OCI-LY7 (cell line): ENCODE results near the gene HSBP1. TPM values are rescaled to one million over a fixed set of nuclear protein-coding genes. Genes with fewer than 3 reads are reported as not detected.

Source experiments
- BruUV-seq: library from RNA; stranded (reverse); fragments of 400-500 nt; replicated peaks from 2 replicates; lab custom pipeline; 2021; lab: Mats Ljungman, UMichigan
- CTCF ChIA-PET: fragments of 300-600 bp; sonication (Branson Sonifier 250); formaldehyde crosslinking; loops from one replicate; lab custom pipeline; 2022; ENCODE audit warnings: antibody characterized with exemption; ENCODE audit not compliant: unreplicated experiment; lab: Charles Lee
- POLR2A ChIA-PET: fragments of 300-600 bp; sonication (Branson Sonifier 250); formaldehyde crosslinking; loops from one replicate; lab custom pipeline; 2022; ENCODE audit warnings: antibody characterized with exemption; lab: Charles Lee
- DNase-seq: peaks from one replicate; pipeline ENCODE4 v3.0.0-alpha.2; 2015; ENCODE audit warnings: low spot score
- H2AFZ ChIP-seq: fragments of 200-600 bp; sonication (generic), shearing (Covaris generic); 2 replicates; pipeline ENCODE4 v1.6.1; 2014; ENCODE audit warnings: mild to moderate bottlenecking, antibody characterized with exemption, low read length, moderate library complexity
- H3K27ac ChIP-seq: fragments of 200-600 bp; sonication (generic); 2 replicates; pipeline ENCODE4 v1.5.1; 2014; ENCODE audit warnings: mixed run types, low read depth, mild to moderate bottlenecking, moderate library complexity, low read length, inconsistent platforms; ENCODE audit not compliant: poor library complexity, severe bottlenecking
- H3K36me3 ChIP-seq: fragments of 200-600 bp; sonication (generic); 2 replicates; pipeline ENCODE4 v1.6.1; 2014; ENCODE audit warnings: mild to moderate bottlenecking, antibody characterized with exemption, low read length, moderate library complexity, mixed read lengths; ENCODE audit not compliant: insufficient read depth
- H3K4me1 ChIP-seq: fragments of 200-600 bp; sonication (generic); 2 replicates; pipeline ENCODE4 v1.5.1; 2014; ENCODE audit warnings: mild to moderate bottlenecking, low read length; ENCODE audit not compliant: insufficient read depth, poor library complexity, severe bottlenecking
- H3K4me2 ChIP-seq: fragments of 200-600 bp; sonication (generic); 2 replicates; pipeline ENCODE4 v1.6.1; 2014; ENCODE audit warnings: mild to moderate bottlenecking, low read length
- H3K4me3 ChIP-seq: fragments of 200-600 bp; sonication (generic); 2 replicates; pipeline ENCODE4 v1.5.1; 2014; ENCODE audit warnings: mild to moderate bottlenecking, low read depth, low read length; ENCODE audit not compliant: poor library complexity, severe bottlenecking
- H3K79me2 ChIP-seq: fragments of 200-600 bp; sonication (generic); 2 replicates; pipeline ENCODE4 v1.6.1; 2016; ENCODE audit warnings: low read depth, mild to moderate bottlenecking, low read length, moderate library complexity, mixed read lengths; ENCODE audit not compliant: insufficient read depth
- H3K9me2 ChIP-seq: fragments of 200-600 bp; sonication (generic); 2 replicates; pipeline ENCODE4 v1.6.1; 2016; ENCODE audit warnings: mild to moderate bottlenecking, low read length, mixed read lengths; ENCODE audit not compliant: insufficient read depth
- H3K9me3 ChIP-seq: fragments of 200-600 bp; sonication (generic); 2 replicates; pipeline ENCODE4 v1.6.1; 2014; ENCODE audit warnings: mild to moderate bottlenecking, mixed run types, low read length, mixed read lengths
- H4K20me1 ChIP-seq: fragments of 200-600 bp; sonication (generic); 2 replicates; pipeline ENCODE4 v1.6.1; 2014; ENCODE audit warnings: mild to moderate bottlenecking, antibody characterized with exemption, low read length, moderate library complexity, mixed read lengths; ENCODE audit not compliant: insufficient read depth
- EZH2phosphoT487 ChIP-seq: fragments of 200-600 bp; sonication (generic); IDR thresholded peaks from 2 replicates; pipeline ENCODE4 v1.6.1; 2018; ENCODE audit warnings: low read depth, borderline replicate concordance, mild to moderate bottlenecking, mixed run types, antibody characterized with exemption, low read length, moderate library complexity, mixed read lengths
- intact Hi-C: fragments of 100-400 bp; cut with micrococcal nuclease; formaldehyde crosslinking; loops from one replicate; pipeline ENCODE4 v1.10.0; 2022; ENCODE audit not compliant: unreplicated experiment
- total RNA-seq, 2 experiments: library from RNA; depleted of rRNA in 1 of 2; stranded (reverse); fragments of >200 nt in 1 of 2; shearing (Covaris generic) in 1 of 2; gene quantifications; 2 replicates each; pipeline ENCODE4 v1.2.3, GENCODE V29; 2014 to 2022
- TF ChIP-seq, protein P1 (sequence below): fragments of 200-600 bp; sonication (generic); conservative IDR thresholded peaks from 2 replicates; pipeline ENCODE4 v1.5.1; 2014; ENCODE audit warnings: mild to moderate bottlenecking, antibody characterized with exemption, low read length, moderate library complexity, mixed read lengths

HSBP1 gene
- total RNA-seq, 2 experiments from 2014 or later: 105 to 131 TPM

DNA sequence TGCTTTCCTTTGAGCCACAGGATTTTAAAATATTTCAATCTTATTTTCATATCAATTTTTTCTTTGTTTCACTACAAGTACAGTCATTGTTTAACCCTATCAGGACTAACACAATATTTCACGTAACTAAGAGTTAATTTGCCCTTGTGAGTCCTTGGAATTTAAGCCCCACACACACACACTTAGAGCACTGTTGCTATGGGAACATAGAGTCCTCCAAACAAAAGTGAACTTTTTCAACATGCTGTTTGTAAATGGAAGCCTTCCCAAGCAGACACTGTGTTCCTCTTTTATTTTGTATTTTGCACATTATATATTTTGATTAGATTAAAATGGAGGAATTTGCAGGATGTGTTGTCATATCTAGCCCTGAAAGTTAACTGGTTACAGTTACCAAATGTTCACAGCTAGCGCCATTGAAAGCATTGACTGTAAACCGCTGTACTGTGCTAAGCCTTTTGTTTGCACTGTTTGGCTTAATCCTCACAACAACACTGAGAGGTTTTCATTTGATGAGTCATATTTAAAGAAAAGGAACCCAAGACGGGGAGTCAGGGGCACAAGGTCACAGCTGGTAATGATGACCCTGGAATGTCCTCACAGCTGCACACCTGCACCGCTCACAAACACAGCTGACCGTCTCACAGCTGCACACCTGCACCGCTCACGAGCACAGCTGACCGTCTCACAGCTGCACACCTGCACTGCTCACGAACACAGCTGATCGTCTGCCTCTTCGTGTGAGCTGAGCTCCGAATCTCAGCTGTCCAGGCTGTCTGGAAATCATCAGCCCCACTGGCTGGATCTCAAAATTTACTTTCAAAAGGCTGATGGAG is 6.3 kb downstream of the HSBP1 start:
- DNase-seq: peak; percentile 14
- Histone ChIP-seq H2AFZ (no peak overlapping the region), H3K27ac (no peak overlapping the region), H3K4me2 (no peak overlapping the region), H3K4me3 (no peak overlapping the region), H3K36me3 (peaks cover 42% of the 10 kb centered on the region), H3K79me2 (peaks cover 11% of the 10 kb centered on the region), H3K9me2 (no peaks in the 10 kb centered on the region), H4K20me1 (peaks cover 1% of the 10 kb centered on the region; the same call in 1 of the 2 replicates), H3K9me3 (no peaks in the 10 kb centered on the region), H3K4me1 (peaks cover 2% of the 10 kb centered on the region)
- TF ChIP-seq EZH2phosphoT487: no peak
- TF ChIP-seq, protein P1, sequence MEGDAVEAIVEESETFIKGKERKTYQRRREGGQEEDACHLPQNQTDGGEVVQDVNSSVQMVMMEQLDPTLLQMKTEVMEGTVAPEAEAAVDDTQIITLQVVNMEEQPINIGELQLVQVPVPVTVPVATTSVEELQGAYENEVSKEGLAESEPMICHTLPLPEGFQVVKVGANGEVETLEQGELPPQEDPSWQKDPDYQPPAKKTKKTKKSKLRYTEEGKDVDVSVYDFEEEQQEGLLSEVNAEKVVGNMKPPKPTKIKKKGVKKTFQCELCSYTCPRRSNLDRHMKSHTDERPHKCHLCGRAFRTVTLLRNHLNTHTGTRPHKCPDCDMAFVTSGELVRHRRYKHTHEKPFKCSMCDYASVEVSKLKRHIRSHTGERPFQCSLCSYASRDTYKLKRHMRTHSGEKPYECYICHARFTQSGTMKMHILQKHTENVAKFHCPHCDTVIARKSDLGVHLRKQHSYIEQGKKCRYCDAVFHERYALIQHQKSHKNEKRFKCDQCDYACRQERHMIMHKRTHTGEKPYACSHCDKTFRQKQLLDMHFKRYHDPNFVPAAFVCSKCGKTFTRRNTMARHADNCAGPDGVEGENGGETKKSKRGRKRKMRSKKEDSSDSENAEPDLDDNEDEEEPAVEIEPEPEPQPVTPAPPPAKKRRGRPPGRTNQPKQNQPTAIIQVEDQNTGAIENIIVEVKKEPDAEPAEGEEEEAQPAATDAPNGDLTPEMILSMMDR: no peak
- POLR2A ChIA-PET: interaction anchor here (0.5 kb wide), 1 partner anchor 8 kb away, joined by 3 read pairs; no protein-coding TSS in a partner anchor
- no TSS peak for BruUV-seq
- intact Hi-C loops: no loop called here
- CTCF ChIA-PET: no interaction called here

DNA sequence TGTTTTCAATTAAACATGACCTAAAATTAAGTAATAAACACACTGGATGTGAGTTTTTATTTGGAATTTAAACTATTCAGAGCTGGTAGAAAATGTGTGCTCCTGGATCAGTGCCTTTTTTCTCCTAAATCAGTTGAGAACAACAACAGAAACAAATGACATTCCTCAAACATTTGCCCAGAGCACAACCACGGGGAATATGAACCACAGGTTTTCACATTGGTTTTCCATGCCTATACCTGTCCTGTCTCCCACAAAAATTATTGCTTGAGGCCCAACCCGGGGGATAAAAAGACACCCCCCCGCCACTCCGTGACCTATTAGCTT is 6.8 kb downstream of the HSBP1 start:
- intact Hi-C loops: no loop called here
- H2AFZ ChIP-seq: no peak overlapping the region
- H3K9me3 ChIP-seq: no peaks in the 10 kb centered on the region
- H3K36me3 ChIP-seq: peaks cover 40% of the 10 kb centered on the region
- H3K4me1 ChIP-seq: no peaks in the 10 kb centered on the region
- no peaks in the 10 kb centered on the region for H3K9me2 ChIP-seq
- H3K27ac ChIP-seq: no peak overlapping the region
- TF ChIP-seq EZH2phosphoT487: no peak
- TF ChIP-seq, protein P1: no peak
- no peak overlapping the region for H3K4me2 ChIP-seq
- H4K20me1 ChIP-seq: no peaks in the 10 kb centered on the region
- BruUV-seq: no TSS peak
- H3K4me3 ChIP-seq: no peak overlapping the region
- POLR2A ChIA-PET: interaction anchor here (0.5 kb wide), 1 partner anchor 9 kb away, joined by 3 read pairs; no protein-coding TSS in a partner anchor
- CTCF ChIA-PET: no interaction called here
- peaks cover 7% of the 10 kb centered on the region; the same call in 1 of the 2 replicates for H3K79me2 ChIP-seq
- DNase-seq: no peak

DNA sequence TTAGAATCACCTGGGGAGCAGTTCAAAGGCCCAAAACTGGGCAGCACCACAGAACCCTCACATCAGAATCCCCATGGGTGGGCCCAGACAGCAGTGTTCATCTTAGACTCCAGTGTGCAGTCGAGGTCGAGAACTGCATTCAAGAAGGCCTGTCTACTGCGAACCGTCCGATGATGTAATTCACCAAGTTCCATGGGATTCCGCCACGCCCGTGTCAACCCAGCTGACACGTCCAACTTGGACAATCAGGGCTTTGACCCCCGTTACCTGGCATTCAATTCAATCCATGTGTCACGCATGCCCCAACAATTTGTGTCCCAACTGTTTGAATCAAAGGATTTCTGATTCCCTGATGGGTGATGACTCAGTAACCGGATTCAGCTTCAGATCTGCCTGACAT is 9.2 kb downstream of the HSBP1 start:
- ChIA-PET POLR2A (no interaction called here), CTCF (no interaction called here)
- BruUV-seq: no TSS peak
- intact Hi-C loops: no loop called here
- TF ChIP-seq, protein P1: no peak
- no peak for TF ChIP-seq EZH2phosphoT487
- Histone ChIP-seq H3K27ac (no peak overlapping the region), H3K36me3 (peaks cover 16% of the 10 kb centered on the region), H4K20me1 (no peaks in the 10 kb centered on the region), H3K9me2 (no peaks in the 10 kb centered on the region), H3K9me3 (no peaks in the 10 kb centered on the region), H3K4me3 (no peak overlapping the region), H3K4me1 (no peaks in the 10 kb centered on the region), H3K79me2 (no peaks in the 10 kb centered on the region), H2AFZ (no peak overlapping the region), H3K4me2 (no peak overlapping the region)
- DNase-seq: no peak
